ENCODE results near the gene RASD2.

DNA sequence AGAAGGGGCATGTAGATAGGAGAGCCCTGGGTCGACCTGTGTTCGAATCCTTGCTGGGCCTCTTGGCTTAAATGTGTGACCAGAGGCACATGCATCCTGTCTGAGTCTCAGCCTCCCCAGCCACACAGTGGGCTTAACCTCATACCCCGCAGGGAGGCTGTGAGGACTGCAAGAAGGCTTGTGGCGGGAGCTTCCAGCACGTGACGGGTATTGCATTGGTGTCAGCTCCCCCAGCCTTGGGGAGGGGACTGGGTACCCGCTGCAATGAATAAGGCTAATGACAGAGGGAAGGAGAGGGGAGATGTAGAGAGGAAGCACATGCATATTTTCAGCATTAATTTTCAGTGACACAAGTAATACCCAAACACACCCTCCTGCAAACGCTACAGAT, 8.1 kb downstream of the RASD2 start:
- TF ChIP-seq, protein P1, sequence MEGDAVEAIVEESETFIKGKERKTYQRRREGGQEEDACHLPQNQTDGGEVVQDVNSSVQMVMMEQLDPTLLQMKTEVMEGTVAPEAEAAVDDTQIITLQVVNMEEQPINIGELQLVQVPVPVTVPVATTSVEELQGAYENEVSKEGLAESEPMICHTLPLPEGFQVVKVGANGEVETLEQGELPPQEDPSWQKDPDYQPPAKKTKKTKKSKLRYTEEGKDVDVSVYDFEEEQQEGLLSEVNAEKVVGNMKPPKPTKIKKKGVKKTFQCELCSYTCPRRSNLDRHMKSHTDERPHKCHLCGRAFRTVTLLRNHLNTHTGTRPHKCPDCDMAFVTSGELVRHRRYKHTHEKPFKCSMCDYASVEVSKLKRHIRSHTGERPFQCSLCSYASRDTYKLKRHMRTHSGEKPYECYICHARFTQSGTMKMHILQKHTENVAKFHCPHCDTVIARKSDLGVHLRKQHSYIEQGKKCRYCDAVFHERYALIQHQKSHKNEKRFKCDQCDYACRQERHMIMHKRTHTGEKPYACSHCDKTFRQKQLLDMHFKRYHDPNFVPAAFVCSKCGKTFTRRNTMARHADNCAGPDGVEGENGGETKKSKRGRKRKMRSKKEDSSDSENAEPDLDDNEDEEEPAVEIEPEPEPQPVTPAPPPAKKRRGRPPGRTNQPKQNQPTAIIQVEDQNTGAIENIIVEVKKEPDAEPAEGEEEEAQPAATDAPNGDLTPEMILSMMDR (conservative IDR thresholded peaks at IDR 0.05; ENCODE audit: low read length), result no peak
- TF ChIP-seq EZH2phosphoT487 (IDR thresholded peaks at IDR 0.05; ENCODE audit: borderline replicate concordance, low read depth, low read length), result no peak

Measured in OCI-LY7 (cell line).